ENCODE data around the gene GLMN.

DNA sequence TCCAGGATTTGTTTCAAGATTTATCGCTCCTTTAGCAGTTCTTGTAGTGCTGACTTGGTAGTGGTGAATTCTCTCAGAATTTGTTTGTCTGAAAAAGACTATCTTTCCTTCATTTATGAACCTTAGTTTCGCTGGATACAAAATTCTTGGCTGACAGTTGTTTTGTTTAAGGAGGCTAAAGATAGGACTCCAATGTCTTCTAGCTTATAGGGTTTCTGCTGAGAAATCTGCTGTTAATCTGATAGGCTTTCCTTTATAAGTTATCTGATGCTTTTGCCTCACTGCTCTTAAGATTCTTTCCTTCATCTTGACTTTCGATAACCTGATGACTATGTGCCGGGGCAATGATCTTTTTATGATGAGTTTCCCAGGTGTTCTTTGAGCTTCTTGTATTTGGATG lies 29.0 kb upstream of the GLMN start:
- TF ChIP-seq, protein P1, sequence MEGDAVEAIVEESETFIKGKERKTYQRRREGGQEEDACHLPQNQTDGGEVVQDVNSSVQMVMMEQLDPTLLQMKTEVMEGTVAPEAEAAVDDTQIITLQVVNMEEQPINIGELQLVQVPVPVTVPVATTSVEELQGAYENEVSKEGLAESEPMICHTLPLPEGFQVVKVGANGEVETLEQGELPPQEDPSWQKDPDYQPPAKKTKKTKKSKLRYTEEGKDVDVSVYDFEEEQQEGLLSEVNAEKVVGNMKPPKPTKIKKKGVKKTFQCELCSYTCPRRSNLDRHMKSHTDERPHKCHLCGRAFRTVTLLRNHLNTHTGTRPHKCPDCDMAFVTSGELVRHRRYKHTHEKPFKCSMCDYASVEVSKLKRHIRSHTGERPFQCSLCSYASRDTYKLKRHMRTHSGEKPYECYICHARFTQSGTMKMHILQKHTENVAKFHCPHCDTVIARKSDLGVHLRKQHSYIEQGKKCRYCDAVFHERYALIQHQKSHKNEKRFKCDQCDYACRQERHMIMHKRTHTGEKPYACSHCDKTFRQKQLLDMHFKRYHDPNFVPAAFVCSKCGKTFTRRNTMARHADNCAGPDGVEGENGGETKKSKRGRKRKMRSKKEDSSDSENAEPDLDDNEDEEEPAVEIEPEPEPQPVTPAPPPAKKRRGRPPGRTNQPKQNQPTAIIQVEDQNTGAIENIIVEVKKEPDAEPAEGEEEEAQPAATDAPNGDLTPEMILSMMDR (IDR thresholded peaks at IDR 0.05): no peak
- no peak for TF ChIP-seq POLR2A (IDR thresholded peaks at IDR 0.05)
